Mesothelial cell of epicardium (in vitro differentiated cells): Measurements from ENCODE around the gene SMIM1. TPM values are rescaled to one million over a fixed set of nuclear protein-coding genes. Genes with fewer than 3 reads are reported as not detected.

Source experiments
- DNase-seq, 2 experiments: peaks; one replicate each; pipeline ENCODE4 v3.0.0; 2021; ENCODE audit warnings: low spot score in 2 of 2; ENCODE audit not compliant: unreplicated experiment in 2 of 2
- H3K27ac Mint-ChIP-seq: 2 replicates; pipeline ENCODE4 v1.8.0; 2021; ENCODE audit warnings: mixed read lengths
- H3K27me3 Mint-ChIP-seq: 2 replicates; pipeline ENCODE4 v1.8.0; 2021; ENCODE audit warnings: low read depth, mixed read lengths
- H3K36me3 Mint-ChIP-seq: 2 replicates; pipeline ENCODE4 v1.8.0; 2021; ENCODE audit warnings: mixed read lengths
- H3K4me1 Mint-ChIP-seq: 2 replicates; pipeline ENCODE4 v1.8.0; 2021; ENCODE audit warnings: mixed read lengths
- H3K4me3 Mint-ChIP-seq: 2 replicates; pipeline ENCODE4 v1.8.0; 2021; ENCODE audit warnings: mild to moderate bottlenecking, moderate library complexity, mixed read lengths
- H3K9me3 Mint-ChIP-seq: 2 replicates; pipeline ENCODE4 v1.8.0; 2021; ENCODE audit warnings: mixed read lengths
- total RNA-seq: library from RNA; stranded (reverse); gene quantifications from 3 replicates; pipeline ENCODE4 v1.2.1, GENCODE V29; 2021
- TF ChIP-seq, protein P1 (sequence below): fragments of 200-600 bp; sonication (generic); IDR thresholded peaks from one replicate; pipeline ENCODE4 v1.5.0; 2021; ENCODE audit warnings: antibody characterized with exemption; ENCODE audit not compliant: unreplicated experiment

Gene SMIM1
- total RNA-seq, 1 donor from 2014 or later, result 11.6 TPM

DNA sequence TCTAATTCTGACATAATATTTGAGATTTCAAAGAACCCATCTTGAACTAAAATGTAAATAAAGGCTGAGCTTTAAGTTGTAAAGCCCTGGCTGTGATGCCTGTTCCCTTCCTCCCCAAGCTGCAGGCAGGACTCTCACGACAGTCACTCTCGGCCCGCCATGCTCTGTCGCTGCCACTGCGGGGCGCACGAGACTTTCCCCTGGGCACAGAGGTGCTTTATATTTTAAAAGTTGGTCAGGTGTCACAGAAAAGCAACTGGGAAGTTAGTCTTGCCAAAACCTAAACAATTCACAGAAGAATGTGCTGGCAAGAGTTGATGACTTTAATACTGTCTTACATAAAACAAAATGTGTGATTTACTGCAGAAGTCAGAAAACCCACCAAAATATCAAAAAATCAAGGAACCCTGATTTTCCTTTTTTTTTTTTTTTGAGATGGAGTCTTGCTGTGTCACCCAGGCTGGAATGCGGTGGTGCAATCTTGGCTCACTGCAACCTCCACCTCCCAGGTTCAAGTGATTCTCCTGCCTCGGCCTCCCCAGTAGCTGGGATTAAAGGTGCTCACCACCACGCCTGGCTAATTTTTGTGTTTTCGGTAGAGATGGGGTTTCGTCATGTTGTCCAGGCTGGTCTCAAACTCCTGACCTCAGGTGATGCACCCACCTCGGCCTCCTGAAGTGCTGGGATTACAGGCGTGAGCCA, 13.1 kb downstream of the SMIM1 start:
- DNase-seq, result no peak
- Mint-ChIP-seq H3K27me3 (no peaks in the 10 kb centered on the region), H3K36me3 (peaks cover 34% of the 10 kb centered on the region), H3K4me1 (no peaks in the 10 kb centered on the region), H3K9me3 (no peaks in the 10 kb centered on the region), H3K27ac (no peak overlapping the region), H3K4me3 (no peak overlapping the region)
- TF ChIP-seq, protein P1, sequence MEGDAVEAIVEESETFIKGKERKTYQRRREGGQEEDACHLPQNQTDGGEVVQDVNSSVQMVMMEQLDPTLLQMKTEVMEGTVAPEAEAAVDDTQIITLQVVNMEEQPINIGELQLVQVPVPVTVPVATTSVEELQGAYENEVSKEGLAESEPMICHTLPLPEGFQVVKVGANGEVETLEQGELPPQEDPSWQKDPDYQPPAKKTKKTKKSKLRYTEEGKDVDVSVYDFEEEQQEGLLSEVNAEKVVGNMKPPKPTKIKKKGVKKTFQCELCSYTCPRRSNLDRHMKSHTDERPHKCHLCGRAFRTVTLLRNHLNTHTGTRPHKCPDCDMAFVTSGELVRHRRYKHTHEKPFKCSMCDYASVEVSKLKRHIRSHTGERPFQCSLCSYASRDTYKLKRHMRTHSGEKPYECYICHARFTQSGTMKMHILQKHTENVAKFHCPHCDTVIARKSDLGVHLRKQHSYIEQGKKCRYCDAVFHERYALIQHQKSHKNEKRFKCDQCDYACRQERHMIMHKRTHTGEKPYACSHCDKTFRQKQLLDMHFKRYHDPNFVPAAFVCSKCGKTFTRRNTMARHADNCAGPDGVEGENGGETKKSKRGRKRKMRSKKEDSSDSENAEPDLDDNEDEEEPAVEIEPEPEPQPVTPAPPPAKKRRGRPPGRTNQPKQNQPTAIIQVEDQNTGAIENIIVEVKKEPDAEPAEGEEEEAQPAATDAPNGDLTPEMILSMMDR, result peak; percentile 16

DNA sequence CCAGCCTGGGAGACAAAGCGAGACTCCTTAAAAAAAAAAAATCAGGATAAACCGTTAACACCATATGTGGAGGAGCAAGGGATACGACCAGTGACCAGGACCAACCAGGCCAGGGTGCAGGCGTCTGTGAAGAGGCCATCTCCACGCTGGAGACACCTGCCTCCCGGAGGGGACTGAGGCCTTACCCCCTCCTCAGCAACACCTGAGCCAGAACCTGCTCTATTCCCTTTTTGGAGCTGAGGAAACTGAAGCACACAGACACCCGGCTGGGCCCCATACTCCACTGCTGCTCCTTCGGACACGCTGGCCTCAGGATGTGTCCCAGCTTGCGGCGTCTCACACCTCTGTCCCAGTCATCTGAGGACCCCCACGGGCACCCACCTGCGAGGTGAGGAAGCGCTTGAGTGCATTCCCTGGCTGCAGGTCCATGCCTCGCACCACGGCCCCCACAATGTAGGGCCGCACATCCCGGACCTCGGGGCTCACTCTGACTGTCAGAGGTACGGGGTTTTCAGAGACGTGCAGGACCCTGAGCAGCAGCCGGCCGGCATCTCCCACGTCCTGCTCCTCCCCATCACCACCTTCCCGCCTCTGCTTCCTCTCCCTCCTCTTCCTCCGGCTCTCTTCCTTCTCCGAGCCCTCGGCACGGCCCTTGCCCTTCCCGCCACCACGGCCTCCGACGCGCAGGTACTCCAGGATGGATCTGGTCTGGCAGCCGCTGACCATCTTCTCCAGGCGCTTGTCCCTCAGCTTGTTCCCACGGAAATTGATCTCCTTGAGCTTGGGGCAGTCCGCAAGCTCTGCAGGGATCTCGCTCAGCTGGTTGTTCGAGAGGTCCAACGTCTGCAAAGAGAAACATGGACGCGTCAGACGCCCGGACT, 14.2 kb downstream of the SMIM1 start:
- Mint-ChIP-seq H3K9me3 (no peaks in the 10 kb centered on the region), H3K4me3 (no peak overlapping the region), H3K36me3 (peaks cover 29% of the 10 kb centered on the region), H3K4me1 (no peaks in the 10 kb centered on the region), H3K27ac (no peak overlapping the region), H3K27me3 (no peaks in the 10 kb centered on the region)
- TF ChIP-seq, protein P1, result no peak
- DNase-seq, result no peak

DNA sequence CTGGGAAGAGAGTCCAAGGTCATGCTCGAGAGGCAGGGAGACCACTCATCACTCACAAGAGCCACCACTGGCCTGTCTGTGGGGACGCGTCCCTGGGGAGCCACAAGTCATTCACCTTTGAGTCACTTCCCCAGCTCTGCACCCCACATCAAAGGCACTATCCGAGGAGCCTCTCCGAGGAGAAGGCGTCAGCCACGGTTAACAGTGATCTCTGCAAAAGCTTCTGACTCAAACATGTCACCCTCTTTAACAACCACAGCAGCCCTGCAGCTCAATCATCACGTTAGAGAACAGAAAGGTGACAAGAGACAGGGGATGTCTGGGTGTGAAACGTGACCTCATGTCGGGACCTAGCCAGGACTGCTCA, 14.8 kb downstream of the SMIM1 start:
- no peaks in the 10 kb centered on the region for H3K4me1 Mint-ChIP-seq
- DNase-seq, result no peak
- H3K27ac Mint-ChIP-seq, result no peak overlapping the region
- peaks cover 30% of the 10 kb centered on the region for H3K36me3 Mint-ChIP-seq
- no peak overlapping the region for H3K4me3 Mint-ChIP-seq
- H3K27me3 Mint-ChIP-seq, result no peaks in the 10 kb centered on the region
- H3K9me3 Mint-ChIP-seq, result no peaks in the 10 kb centered on the region
- TF ChIP-seq, protein P1, result no peak

DNA sequence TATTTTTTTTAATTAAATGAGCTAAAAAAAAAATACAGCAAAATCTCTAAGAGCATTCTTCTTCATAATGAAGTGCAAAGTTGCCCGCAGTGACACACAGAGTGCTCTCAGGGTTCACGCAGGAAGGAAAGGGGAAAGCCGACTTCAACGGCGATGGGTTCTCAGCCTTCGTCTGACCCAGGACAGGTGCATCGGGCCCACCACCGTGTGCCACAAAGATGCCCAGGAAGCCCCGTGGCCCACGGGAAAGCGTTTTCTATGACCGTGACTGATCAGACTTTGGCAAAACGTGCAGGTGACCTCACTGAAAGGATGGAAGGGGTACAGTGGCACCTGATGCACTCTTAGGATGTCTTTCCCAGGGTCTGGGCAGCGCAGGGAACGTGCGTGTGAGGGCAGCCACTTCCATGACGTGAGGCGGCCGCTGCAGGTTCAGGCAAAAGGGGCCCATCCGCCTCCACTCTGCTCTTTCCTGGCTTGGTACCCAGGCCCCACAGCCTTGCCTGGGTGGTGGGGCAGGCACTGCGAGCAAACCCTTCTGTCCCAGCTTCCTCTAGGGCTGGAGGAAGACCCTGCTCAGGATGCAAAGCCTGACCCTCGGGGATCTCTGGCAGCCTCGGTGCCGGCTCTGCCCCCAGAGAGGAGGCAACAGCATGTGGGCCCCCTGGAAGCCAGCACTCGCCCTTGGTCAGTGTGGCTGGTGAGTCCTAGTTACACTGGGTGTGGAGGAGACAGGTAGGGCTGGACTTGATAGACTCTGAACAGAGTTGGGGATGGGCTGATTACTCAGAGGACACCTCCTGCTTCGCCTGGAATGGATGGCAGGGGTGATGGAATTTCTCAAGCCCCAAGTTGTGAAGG, 15.4 kb downstream of the SMIM1 start:
- Mint-ChIP-seq H3K9me3 (no peaks in the 10 kb centered on the region), H3K27me3 (no peaks in the 10 kb centered on the region), H3K4me1 (no peaks in the 10 kb centered on the region), H3K36me3 (peaks cover 25% of the 10 kb centered on the region), H3K4me3 (no peak overlapping the region), H3K27ac (no peak overlapping the region)
- TF ChIP-seq, protein P1, result no peak
- DNase-seq, result no peak

DNA sequence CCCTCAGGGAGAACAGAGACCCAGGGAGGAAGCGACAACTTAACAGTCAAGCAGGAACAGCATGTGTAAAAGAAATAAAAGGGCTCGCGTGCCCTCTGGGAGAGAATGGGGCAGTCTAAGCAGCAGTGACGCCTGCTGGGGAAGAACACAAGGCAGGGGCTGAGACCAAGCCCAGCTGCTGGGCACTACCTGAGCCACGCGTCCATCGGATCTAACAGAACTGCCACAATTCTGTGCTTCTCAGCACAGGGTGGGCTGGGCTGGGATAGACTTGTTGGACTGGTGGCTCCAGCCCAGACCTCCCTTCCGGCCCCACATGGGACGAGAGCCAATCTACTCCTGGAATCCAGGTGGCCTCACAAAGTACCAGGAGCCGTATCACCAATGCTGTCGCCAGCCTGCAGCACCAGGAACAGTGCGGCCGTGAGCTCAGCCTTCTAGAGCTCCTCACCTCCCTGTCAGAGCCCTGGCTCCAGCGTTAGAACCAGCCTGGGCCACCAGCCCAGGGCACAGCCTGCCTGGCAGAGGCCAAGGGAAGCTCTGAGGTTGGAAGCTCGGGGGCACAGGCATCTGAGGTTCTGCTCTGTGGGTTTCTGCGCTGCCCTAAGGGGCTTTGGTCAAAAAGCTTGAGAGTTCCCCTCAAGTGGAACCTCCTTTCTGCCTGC, 16.3 kb downstream of the SMIM1 start:
- H3K9me3 Mint-ChIP-seq, result no peaks in the 10 kb centered on the region
- no peak for DNase-seq
- TF ChIP-seq, protein P1, result no peak

More for the DNA sequence above, 16.3 kb downstream of the SMIM1 start:
- Mint-ChIP-seq H3K4me3 (no peak overlapping the region), H3K27me3 (no peaks in the 10 kb centered on the region), H3K27ac (no peak overlapping the region), H3K36me3 (peaks cover 24% of the 10 kb centered on the region), H3K4me1 (peaks cover 5% of the 10 kb centered on the region)
